ENCODE data around the gene ZNF598. TPM values are rescaled to one million over a fixed set of nuclear protein-coding genes. Genes with fewer than 3 reads are reported as not detected.

ZNF598 gene
- total and polyA plus RNA-seq, 8 donors, result 26.0 to 93.6 (median 50.8) TPM

GRCh38 chr16:2008631-2009163 lies 924 bp downstream of the ZNF598 start:
- H3K9me3 ChIP-seq, result no peaks in the 10 kb centered on the region
- intact Hi-C loops (cut with DNase I), result no loop called here
- DNase-seq (peak in 5 of 6 donors; percentile 24 to 65 (median 59)), FAIRE-seq (no peak), ATAC-seq (peak in 3 of 4 donors; percentile 5 to 23 (median 10))
- 2 to 3% methylated on average over 20 to 23 of the region's 23 CpGs for WGBS, 2 donors
- peaks cover 26 to 39% (median 33%) of the 10 kb centered on the region in 3 donors for H3K4me1 ChIP-seq
- TF ChIP-seq, protein P1, sequence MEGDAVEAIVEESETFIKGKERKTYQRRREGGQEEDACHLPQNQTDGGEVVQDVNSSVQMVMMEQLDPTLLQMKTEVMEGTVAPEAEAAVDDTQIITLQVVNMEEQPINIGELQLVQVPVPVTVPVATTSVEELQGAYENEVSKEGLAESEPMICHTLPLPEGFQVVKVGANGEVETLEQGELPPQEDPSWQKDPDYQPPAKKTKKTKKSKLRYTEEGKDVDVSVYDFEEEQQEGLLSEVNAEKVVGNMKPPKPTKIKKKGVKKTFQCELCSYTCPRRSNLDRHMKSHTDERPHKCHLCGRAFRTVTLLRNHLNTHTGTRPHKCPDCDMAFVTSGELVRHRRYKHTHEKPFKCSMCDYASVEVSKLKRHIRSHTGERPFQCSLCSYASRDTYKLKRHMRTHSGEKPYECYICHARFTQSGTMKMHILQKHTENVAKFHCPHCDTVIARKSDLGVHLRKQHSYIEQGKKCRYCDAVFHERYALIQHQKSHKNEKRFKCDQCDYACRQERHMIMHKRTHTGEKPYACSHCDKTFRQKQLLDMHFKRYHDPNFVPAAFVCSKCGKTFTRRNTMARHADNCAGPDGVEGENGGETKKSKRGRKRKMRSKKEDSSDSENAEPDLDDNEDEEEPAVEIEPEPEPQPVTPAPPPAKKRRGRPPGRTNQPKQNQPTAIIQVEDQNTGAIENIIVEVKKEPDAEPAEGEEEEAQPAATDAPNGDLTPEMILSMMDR (IDR thresholded peaks at IDR 0.05), result no peak
- H3K36me3 ChIP-seq, result no peaks in the 10 kb centered on the region
- peak overlapping the region; percentile 81 to 100 (median 98) for H3K4me3 ChIP-seq
- no peaks in the 10 kb centered on the region for H3K27me3 ChIP-seq
- H3K27ac ChIP-seq, result peak overlapping the region; percentile 69 to 90 (median 76)

- ATAC-seq (peak; percentile 12 to 48 (median 37)), DNase-seq (peak; percentile 31 to 85 (median 79)), FAIRE-seq (no peak)
- Histone ChIP-seq H3K27ac (peak overlapping the region; percentile 69 to 90 (median 76)), H3K9me3 (no peaks in the 10 kb centered on the region), H3K4me1 (peaks cover 26 to 41% (median 33%) of the 10 kb centered on the region in 3 donors), H3K36me3 (peaks cover 0 to 4% (median 3%) of the 10 kb centered on the region in 3 donors), H3K27me3 (no peaks in the 10 kb centered on the region), H3K4me3 (peak overlapping the region; percentile 4 to 100 (median 98))
- intact Hi-C loops (cut with DNase I), result no loop called here
- TF ChIP-seq, protein P1 (IDR thresholded peaks at IDR 0.05), result no peak
- 24 to 33% methylated on average over 15 of the region's 15 CpGs for WGBS, 2 donors
Observed at GRCh38 chr16:2008009-2008526, 1.6 kb downstream of the ZNF598 start.

GRCh38 chr16:2007081-2007836 lies 2.4 kb downstream of the ZNF598 start:
- WGBS, 2 donors, result 43 to 54% methylated on average over 14 to 16 of the region's 16 CpGs
- Histone ChIP-seq H3K4me3 (peak overlapping the region in 3 of 4 donors; percentile 97 to 100 (median 99)), H3K36me3 (peaks cover 0 to 12% (median 11%) of the 10 kb centered on the region in 3 donors), H3K9me3 (no peaks in the 10 kb centered on the region), H3K27me3 (no peaks in the 10 kb centered on the region), H3K4me1 (peaks cover 26 to 41% (median 33%) of the 10 kb centered on the region in 3 donors), H3K27ac (peak overlapping the region in 3 of 4 donors; percentile 73 to 90 (median 80))
- DNase-seq, result peak; percentile 20 to 85 (median 63)
- no peak for ATAC-seq
- FAIRE-seq, result no peak
- TF ChIP-seq, protein P1 (IDR thresholded peaks at IDR 0.05), result no peak
- intact Hi-C loops (cut with DNase I), result no loop called here

- TF ChIP-seq, protein P1 (IDR thresholded peaks at IDR 0.05), result no peak
- FAIRE-seq (no peak), DNase-seq (peak; percentile 18 to 78 (median 42)), ATAC-seq (no peak)
- intact Hi-C loops (cut with DNase I), result no loop called here
- H3K27me3 ChIP-seq, result no peaks in the 10 kb centered on the region
- H3K4me3 ChIP-seq, result no peak overlapping the region
- H3K4me1 ChIP-seq, result peaks cover 26 to 41% (median 33%) of the 10 kb centered on the region in 3 donors
- H3K27ac ChIP-seq, result no peak overlapping the region
- no peaks in the 10 kb centered on the region for H3K9me3 ChIP-seq
- 78 to 84% methylated on average over 8 of the region's 8 CpGs for WGBS, 2 donors
- H3K36me3 ChIP-seq, result peaks cover 8 to 21% (median 21%) of the 10 kb centered on the region in 3 donors
Observed at GRCh38 chr16:2006317-2006716, 3.3 kb downstream of the ZNF598 start.
